ENCODE measurements around the gene CAST. TPM values are rescaled to one million over a fixed set of nuclear protein-coding genes. Genes with fewer than 3 reads are reported as not detected.
"Not testable (repeated sequence)": the region's sequence is repeated elsewhere in the genome, so short reads cannot be mapped to it uniquely, and the experiment has no call there.

The CAST gene
- total RNA-seq, 1 donor from 2014 or later, result 272 TPM

- Histone ChIP-seq H3K27ac (no peak overlapping the region), H3K27me3 (ENCODE audit: low read depth) (no peaks in the 10 kb centered on the region), H3K4me1 (no peaks in the 10 kb centered on the region), H3K4me3 (no peak overlapping the region), H3K36me3 (peaks cover 99% of the 10 kb centered on the region), H3K9me3 (no peaks in the 10 kb centered on the region)
- DNase-seq, result no peak
- ATAC-seq, result no peak
- TF ChIP-seq, protein P1, sequence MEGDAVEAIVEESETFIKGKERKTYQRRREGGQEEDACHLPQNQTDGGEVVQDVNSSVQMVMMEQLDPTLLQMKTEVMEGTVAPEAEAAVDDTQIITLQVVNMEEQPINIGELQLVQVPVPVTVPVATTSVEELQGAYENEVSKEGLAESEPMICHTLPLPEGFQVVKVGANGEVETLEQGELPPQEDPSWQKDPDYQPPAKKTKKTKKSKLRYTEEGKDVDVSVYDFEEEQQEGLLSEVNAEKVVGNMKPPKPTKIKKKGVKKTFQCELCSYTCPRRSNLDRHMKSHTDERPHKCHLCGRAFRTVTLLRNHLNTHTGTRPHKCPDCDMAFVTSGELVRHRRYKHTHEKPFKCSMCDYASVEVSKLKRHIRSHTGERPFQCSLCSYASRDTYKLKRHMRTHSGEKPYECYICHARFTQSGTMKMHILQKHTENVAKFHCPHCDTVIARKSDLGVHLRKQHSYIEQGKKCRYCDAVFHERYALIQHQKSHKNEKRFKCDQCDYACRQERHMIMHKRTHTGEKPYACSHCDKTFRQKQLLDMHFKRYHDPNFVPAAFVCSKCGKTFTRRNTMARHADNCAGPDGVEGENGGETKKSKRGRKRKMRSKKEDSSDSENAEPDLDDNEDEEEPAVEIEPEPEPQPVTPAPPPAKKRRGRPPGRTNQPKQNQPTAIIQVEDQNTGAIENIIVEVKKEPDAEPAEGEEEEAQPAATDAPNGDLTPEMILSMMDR (IDR thresholded peaks at IDR 0.05), result no peak
- intact Hi-C loops (cut with DNase I), result no loop called here
Measured at GRCh38 chr5:96795626-96796025, 133.4 kb downstream of the CAST start.

GRCh38 chr5:96796434-96796833, 134.3 kb downstream of the CAST start:
- Histone ChIP-seq H3K36me3 (peaks cover 99% of the 10 kb centered on the region), H3K4me3 (no peak overlapping the region), H3K9me3 (no peaks in the 10 kb centered on the region), H3K27ac (no peak overlapping the region), H3K27me3 (ENCODE audit: low read depth) (no peaks in the 10 kb centered on the region), H3K4me1 (no peaks in the 10 kb centered on the region)
- intact Hi-C loops (cut with DNase I), result no loop called here
- ATAC-seq (no peak), DNase-seq (no peak)
- TF ChIP-seq, protein P1 (IDR thresholded peaks at IDR 0.05), result no peak

DNA sequence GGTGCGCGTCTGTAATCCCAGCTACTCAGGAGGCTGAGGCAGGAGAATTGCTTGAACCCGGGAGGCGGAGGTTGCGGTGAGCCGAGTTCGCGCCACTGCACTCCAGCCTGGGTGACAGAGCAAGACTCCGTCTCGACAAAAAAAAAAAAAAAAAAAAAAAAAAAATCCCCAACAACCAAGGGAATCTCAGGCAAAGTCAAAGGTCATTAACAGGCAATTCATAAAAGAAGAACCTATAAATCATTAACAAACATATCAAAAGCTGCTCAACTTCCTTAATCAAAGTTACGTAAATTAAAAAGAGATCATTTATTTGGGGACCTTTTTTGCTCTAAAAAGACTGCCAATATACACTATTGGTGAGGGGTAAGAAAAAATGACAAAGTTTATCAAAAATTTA, 139.5 kb downstream of the CAST start:
- H3K27me3 ChIP-seq (ENCODE audit: low read depth); ATAC-seq; DNase-seq; H3K4me3 ChIP-seq; H3K27ac ChIP-seq; H3K9me3 ChIP-seq; intact Hi-C loops (cut with DNase I): not testable (repeated sequence)
- Histone ChIP-seq H3K36me3 (peaks cover 60% of the 10 kb centered on the region), H3K4me1 (peaks cover 40% of the 10 kb centered on the region)

GRCh38 chr5:96807075-96807654, 145.0 kb downstream of the CAST start:
- peaks cover 12% of the 10 kb centered on the region for H3K36me3 ChIP-seq
- H3K27ac ChIP-seq, result peak overlapping the region; percentile 99
- TF ChIP-seq, protein P1 (IDR thresholded peaks at IDR 0.05), result no peak
- H3K9me3 ChIP-seq, result no peaks in the 10 kb centered on the region
- H3K4me1 ChIP-seq, result peaks cover 48% of the 10 kb centered on the region
- DNase-seq, result peak; percentile 86
- H3K27me3 ChIP-seq (ENCODE audit: low read depth), result no peaks in the 10 kb centered on the region
- intact Hi-C loops (cut with DNase I), result no loop called here
- peak; percentile 86 to 88 for ATAC-seq
- peak overlapping the region; percentile 75 for H3K4me3 ChIP-seq

- Histone ChIP-seq H3K9me3 (no peaks in the 10 kb centered on the region), H3K27me3 (ENCODE audit: low read depth) (no peaks in the 10 kb centered on the region), H3K4me1 (peaks cover 37% of the 10 kb centered on the region), H3K36me3 (no peaks in the 10 kb centered on the region), H3K27ac (peak overlapping the region; percentile 99), H3K4me3 (peak overlapping the region; percentile 75)
- TF ChIP-seq, protein P1 (IDR thresholded peaks at IDR 0.05), result no peak
- intact Hi-C loops (cut with DNase I), result no loop called here
- ATAC-seq (no peak), DNase-seq (no peak)
Measured at GRCh38 chr5:96808541-96808828, 146.3 kb downstream of the CAST start.

DNA sequence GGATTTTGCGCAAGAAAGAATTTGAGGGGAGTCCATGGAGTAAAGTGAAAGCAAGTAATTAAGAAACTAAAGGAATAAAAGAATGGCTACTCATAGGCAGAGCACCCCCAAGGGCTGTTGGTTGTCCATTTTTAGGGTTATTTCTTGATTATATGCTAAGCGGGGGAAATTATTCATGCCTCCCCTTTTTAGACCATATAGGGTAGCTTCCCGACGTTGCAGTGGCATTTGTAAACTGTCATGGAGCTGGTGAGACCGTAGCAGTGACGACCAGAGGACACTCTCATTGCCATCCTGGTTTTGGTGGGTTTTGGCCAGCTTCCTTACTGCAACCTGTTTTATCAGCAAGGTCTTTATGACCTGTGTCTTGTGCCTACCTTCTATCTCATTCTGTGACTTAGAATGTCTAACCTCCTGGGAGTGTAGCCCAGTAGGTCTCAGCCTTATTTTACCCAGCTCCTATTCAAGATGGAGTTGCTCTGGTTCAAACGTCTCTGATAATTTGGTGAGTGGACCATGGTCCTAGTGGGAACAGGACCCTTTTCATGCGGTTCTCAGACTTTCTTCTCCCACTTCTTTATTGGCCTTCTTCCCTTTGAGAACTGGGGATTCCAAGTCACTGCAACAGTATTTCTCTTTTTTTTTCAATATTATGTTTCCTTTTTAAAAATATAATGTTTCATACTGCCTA, 146.8 kb downstream of the CAST start:
- TF ChIP-seq, protein P1 (IDR thresholded peaks at IDR 0.05), result no peak
- no peak for ATAC-seq
- intact Hi-C loops (cut with DNase I), result no loop called here
- no peaks in the 10 kb centered on the region for H3K36me3 ChIP-seq
- no peak for DNase-seq
- H3K27me3 ChIP-seq (ENCODE audit: low read depth), result no peaks in the 10 kb centered on the region
- H3K4me3 ChIP-seq, result no peak overlapping the region
- H3K27ac ChIP-seq, result peak overlapping the region; percentile 99
- peaks cover 34% of the 10 kb centered on the region for H3K4me1 ChIP-seq
- no peaks in the 10 kb centered on the region for H3K9me3 ChIP-seq
